Common myeloid progenitor, CD34-positive (primary cell): ENCODE measurements around the gene DRG2.
A peak's percentile ranks its signal among the peaks of the same experiment; 100 is the strongest.

Experiments
- CTCF ChIA-PET: fragments of 350-600 bp; sonication (Branson Sonifier 250); formaldehyde crosslinking; loops from one replicate; lab custom pipeline; 2021; ENCODE audit warnings: antibody characterized with exemption; lab: Charles Lee
- POLR2A ChIA-PET: fragments of 350-600 bp; sonication (Branson Sonifier 250); formaldehyde crosslinking; loops from one replicate; lab custom pipeline; 2021; ENCODE audit warnings: antibody characterized with exemption; lab: Charles Lee
- DNase-seq, 3 donors: peaks; one replicate each; pipeline versions ENCODE4 v3.0.0 to v3.0.0-alpha.2; 2013
- H3K27ac ChIP-seq, 2 experiments: 1 replicate in 1 of 2; 2 replicates in 1 of 2; pipeline ENCODE4 v1.7.0; 2013; ENCODE audit warnings: inconsistent platforms in 2 of 2, low read length in 2 of 2, mild to moderate bottlenecking in 2 of 2, low read depth in 1 of 2, moderate library complexity in 1 of 2; ENCODE audit not compliant: severe bottlenecking in 2 of 2, insufficient read depth in 1 of 2, poor library complexity in 1 of 2
- H3K27me3 ChIP-seq, 5 experiments: replicated peaks in 2 of 5; 1 replicate in 3 of 5; 2 replicates in 2 of 5; pipeline versions ENCODE4 v1.6.1 to v1.7.0; 2013; ENCODE audit warnings: low read length in 4 of 5, mild to moderate bottlenecking in 2 of 5, moderate library complexity in 2 of 5, inconsistent platforms in 1 of 5; ENCODE audit not compliant: insufficient read depth in 5 of 5, control insufficient read depth in 4 of 5
- H3K36me3 ChIP-seq, 4 experiments: 1 replicate in 2 of 4; 2 replicates in 2 of 4; pipeline versions ENCODE4 v1.6.1 to v1.7.0; 2013; ENCODE audit warnings: low read length in 3 of 4, control low read depth in 1 of 4, mild to moderate bottlenecking in 1 of 4; ENCODE audit not compliant: control insufficient read depth in 4 of 4, insufficient read depth in 4 of 4
- H3K4me1 ChIP-seq, 4 experiments: 1 replicate in 3 of 4; 2 replicates in 1 of 4; pipeline versions ENCODE4 v1.6.1 to v1.7.1; 2013; ENCODE audit warnings: low read length in 3 of 4, mild to moderate bottlenecking in 3 of 4, control low read depth in 1 of 4, inconsistent platforms in 1 of 4, moderate library complexity in 1 of 4; ENCODE audit not compliant: control insufficient read depth in 4 of 4, insufficient read depth in 4 of 4; ENCODE audit errors: control extremely low read depth in 1 of 4
- H3K4me3 ChIP-seq, 7 experiments: 1 replicate in 4 of 7; 2 replicates in 3 of 7; pipeline versions ENCODE4 v1.5.1 to v1.7.0; 2013; ENCODE audit warnings: mild to moderate bottlenecking in 7 of 7, low read length in 6 of 7, moderate library complexity in 6 of 7, inconsistent platforms in 2 of 7, low read depth in 2 of 7, control low read depth in 1 of 7; ENCODE audit not compliant: insufficient read depth in 4 of 7, control insufficient read depth in 1 of 7; ENCODE audit errors: extremely low read depth in 1 of 7
- H3K9me3 ChIP-seq, 5 experiments: 1 replicate in 4 of 5; 2 replicates in 1 of 5; pipeline versions ENCODE4 v1.6.1 to v1.7.1; 2013; ENCODE audit warnings: low read length in 4 of 5, mild to moderate bottlenecking in 2 of 5, inconsistent platforms in 1 of 5, low read depth in 1 of 5, moderate library complexity in 1 of 5; ENCODE audit not compliant: control insufficient read depth in 4 of 5, insufficient read depth in 2 of 5; ENCODE audit errors: control extremely low read depth in 1 of 5
- WGBS: methylation state at CpG from one replicate; pipeline ENCODE4 v1.1.5; 2013; ENCODE audit not compliant: insufficient coverage; 5-methylcytosine and 5-hydroxymethylcytosine counted together

Gene DRG2

GRCh38 chr17:18148586-18148985 is 60.8 kb downstream of the DRG2 start:
- Histone ChIP-seq H3K36me3 (no peaks in the 10 kb centered on the region), H3K27me3 (no peaks in the 10 kb centered on the region), H3K9me3 (no peaks in the 10 kb centered on the region), H3K4me3 (no peak overlapping the region), H3K4me1 (peaks cover 0 to 5% (median 3%) of the 10 kb centered on the region in 4 experiments), H3K27ac (no peak overlapping the region)
- ChIA-PET POLR2A (no interaction called here), CTCF (interaction anchor here (1.1 to 1.2 kb wide), 2 partner anchors 12 kb away, joined by 4 to 5 read pairs; no protein-coding TSS in a partner anchor)
- no peak for DNase-seq
- 100% methylated on average over 7 of the region's 7 CpGs for WGBS

GRCh38 chr17:18151290-18151689 is 63.5 kb downstream of the DRG2 start:
- no peak for DNase-seq
- H3K4me1 ChIP-seq = peaks cover 0 to 12% (median 8%) of the 10 kb centered on the region in 4 experiments
- no peaks in the 10 kb centered on the region for H3K9me3 ChIP-seq
- no peaks in the 10 kb centered on the region for H3K27me3 ChIP-seq
- H3K36me3 ChIP-seq = no peaks in the 10 kb centered on the region
- ChIA-PET POLR2A (interaction anchor here (0.5 kb wide), 1 partner anchor 19 kb away, joined by 3 read pairs; no protein-coding TSS in a partner anchor), CTCF (interaction anchor here (1.0 to 4.2 kb wide), 3 partner anchors 9 to 52 kb away, joined by 3 to 28 read pairs (median 3); no protein-coding TSS in a partner anchor)
- 96% methylated on average over 4 of the region's 9 CpGs for WGBS
- no peak overlapping the region for H3K4me3 ChIP-seq
- no peak overlapping the region for H3K27ac ChIP-seq

GRCh38 chr17:18155179-18155578 is 67.4 kb downstream of the DRG2 start:
- ChIA-PET CTCF (interaction anchor here (2.1 kb wide), 1 partner anchor 12 kb away, joined by 14 read pairs; no protein-coding TSS in a partner anchor), POLR2A (no interaction called here)
- Histone ChIP-seq H3K27me3 (no peaks in the 10 kb centered on the region), H3K9me3 (no peaks in the 10 kb centered on the region), H3K27ac (no peak overlapping the region), H3K36me3 (no peaks in the 10 kb centered on the region), H3K4me3 (no peak overlapping the region), H3K4me1 (peaks cover 0 to 22% (median 18%) of the 10 kb centered on the region in 4 experiments)
- DNase-seq = no peak
- 96% methylated on average over 14 of the region's 14 CpGs for WGBS

- Histone ChIP-seq H3K9me3 (no peaks in the 10 kb centered on the region), H3K4me1 (peaks cover 0 to 22% (median 18%) of the 10 kb centered on the region in 4 experiments), H3K27me3 (no peaks in the 10 kb centered on the region), H3K27ac (no peak overlapping the region), H3K36me3 (no peaks in the 10 kb centered on the region), H3K4me3 (no peak overlapping the region)
- CTCF ChIA-PET = interaction anchor here (0.6 to 2.1 kb wide), 2 partner anchors 14 to 51 kb away, joined by 3 to 14 read pairs; no protein-coding TSS in a partner anchor
- 74% methylated on average over 7 of the region's 8 CpGs for WGBS
- POLR2A ChIA-PET = no interaction called here
- DNase-seq = peak in 2 of 3 donors; percentile 15 to 24
These were observed 68.6 kb downstream of the DRG2 start for GRCh38 chr17:18156171-18156975.

- H3K36me3 ChIP-seq = no peaks in the 10 kb centered on the region
- 92% methylated on average over 10 of the region's 10 CpGs for WGBS
- H3K9me3 ChIP-seq = no peaks in the 10 kb centered on the region
- H3K4me1 ChIP-seq = peaks cover 0 to 22% (median 18%) of the 10 kb centered on the region in 4 experiments
- CTCF ChIA-PET = interaction anchor here (2.1 kb wide), 1 partner anchor 14 kb away, joined by 14 read pairs; no protein-coding TSS in a partner anchor
- H3K27me3 ChIP-seq = no peaks in the 10 kb centered on the region
- POLR2A ChIA-PET = no interaction called here
- no peak for DNase-seq
- no peak overlapping the region for H3K27ac ChIP-seq
- no peak overlapping the region for H3K4me3 ChIP-seq
These were observed 69.2 kb downstream of the DRG2 start for GRCh38 chr17:18156976-18157280.
